Muscle layer of colon (tissue), 2 donors: ENCODE data around the gene LRMDA.

Source experiments
- H3K27ac ChIP-seq: one replicate; pipeline ENCODE4 v1.7.0; 2013; ENCODE audit warnings: low read depth, mild to moderate bottlenecking, low read length, moderate library complexity
- H3K27me3 ChIP-seq, 2 donors: one replicate each; pipeline ENCODE4 v1.7.0; 2013; ENCODE audit warnings: low read length in 2 of 2, mild to moderate bottlenecking in 2 of 2; ENCODE audit not compliant: insufficient read depth in 2 of 2, control insufficient read depth in 1 of 2
- H3K36me3 ChIP-seq: one replicate; pipeline ENCODE4 v1.7.0; 2013; ENCODE audit warnings: mild to moderate bottlenecking, low read length; ENCODE audit not compliant: insufficient read depth
- H3K4me1 ChIP-seq: one replicate; pipeline ENCODE4 v1.7.0; 2013; ENCODE audit warnings: mild to moderate bottlenecking, low read length; ENCODE audit not compliant: insufficient read depth
- H3K4me3 ChIP-seq, 2 donors: one replicate each; pipeline ENCODE4 v1.7.0; 2013; ENCODE audit warnings: low read length in 2 of 2, low read depth in 1 of 2, mild to moderate bottlenecking in 1 of 2, moderate library complexity in 1 of 2
- H3K9ac ChIP-seq: one replicate; pipeline ENCODE4 v1.7.0; 2013; ENCODE audit warnings: low read length
- H3K9me3 ChIP-seq: one replicate; pipeline ENCODE4 v1.7.0; 2013; ENCODE audit warnings: mild to moderate bottlenecking, low read length
- donor health status: abdominal sarcoma.
- donor health status: Adenocarcinoma of cecum.

Gene LRMDA

DNA sequence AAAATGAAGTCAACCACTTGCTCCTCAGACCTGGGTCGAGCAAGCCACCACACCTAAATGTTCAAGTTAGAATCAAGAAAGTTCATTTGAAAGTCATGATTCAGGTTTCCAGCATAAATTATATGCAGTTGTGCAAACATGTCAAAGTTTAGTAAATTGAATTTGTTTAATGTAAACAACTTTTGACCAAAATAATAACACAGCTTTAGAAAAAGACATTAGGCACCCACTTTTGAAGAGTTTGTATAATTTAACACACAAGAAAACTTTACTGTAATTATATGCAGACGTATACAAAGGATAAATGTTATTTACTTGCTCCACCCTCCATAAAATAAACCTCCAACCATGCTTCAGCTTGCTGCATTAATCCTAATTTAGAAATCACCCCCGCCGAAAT is 680.0 kb downstream of the LRMDA start:
- Histone ChIP-seq H3K27ac (no peak overlapping the region), H3K9me3 (no peaks in the 10 kb centered on the region), H3K4me1 (no peaks in the 10 kb centered on the region), H3K27me3 (no peaks in the 10 kb centered on the region), H3K36me3 (no peaks in the 10 kb centered on the region), H3K4me3 (no peak overlapping the region), H3K9ac (no peak overlapping the region)

GRCh38 chr10:76111986-76112825 is 680.8 kb downstream of the LRMDA start:
- Histone ChIP-seq H3K9me3 (no peaks in the 10 kb centered on the region), H3K4me1 (no peaks in the 10 kb centered on the region), H3K36me3 (no peaks in the 10 kb centered on the region), H3K4me3 (no peak overlapping the region), H3K9ac (no peak overlapping the region), H3K27me3 (no peaks in the 10 kb centered on the region), H3K27ac (no peak overlapping the region)

DNA sequence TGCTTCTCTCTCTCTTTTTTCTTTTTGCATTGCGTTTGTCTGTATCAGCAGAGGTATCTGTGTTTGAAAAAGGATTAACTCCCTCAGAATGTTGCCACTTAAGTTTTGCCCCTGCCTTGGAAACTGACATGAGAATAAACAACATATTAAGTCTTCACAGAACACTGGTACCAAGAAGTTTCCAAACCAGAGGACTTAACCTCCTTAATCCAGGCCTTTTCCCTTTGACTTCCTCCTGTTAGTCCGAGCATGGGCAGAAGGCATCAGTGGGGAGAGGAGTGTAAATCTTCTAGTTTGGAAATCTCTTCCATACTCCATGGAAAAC is 681.4 kb downstream of the LRMDA start:
- no peak overlapping the region for H3K9ac ChIP-seq
- no peak overlapping the region for H3K4me3 ChIP-seq
- H3K36me3 ChIP-seq: no peaks in the 10 kb centered on the region
- H3K27ac ChIP-seq: no peak overlapping the region
- H3K9me3 ChIP-seq: no peaks in the 10 kb centered on the region
- H3K4me1 ChIP-seq: no peaks in the 10 kb centered on the region
- no peaks in the 10 kb centered on the region for H3K27me3 ChIP-seq

DNA sequence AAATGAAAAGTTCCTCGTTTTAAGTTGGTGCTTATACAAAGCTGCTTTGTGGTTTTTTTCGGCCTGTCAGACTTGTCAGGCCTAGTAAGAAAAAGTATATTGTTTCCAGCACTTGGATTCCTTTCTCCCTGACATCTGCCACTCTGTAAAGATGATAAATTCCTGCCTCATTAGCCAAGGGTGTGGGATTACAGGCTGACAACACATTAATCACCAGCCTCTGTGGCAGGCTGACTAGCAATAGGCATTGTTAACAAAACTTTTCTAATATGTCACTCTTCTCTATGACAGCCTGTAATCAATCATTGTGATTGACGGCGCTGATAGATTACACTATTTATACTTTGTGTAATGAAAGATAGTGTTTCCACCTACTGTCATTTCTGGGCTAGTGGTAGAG is 682.5 kb downstream of the LRMDA start:
- Histone ChIP-seq H3K27ac (no peak overlapping the region), H3K36me3 (no peaks in the 10 kb centered on the region), H3K9me3 (no peaks in the 10 kb centered on the region), H3K4me3 (no peak overlapping the region), H3K9ac (no peak overlapping the region), H3K4me1 (no peaks in the 10 kb centered on the region), H3K27me3 (no peaks in the 10 kb centered on the region)

DNA sequence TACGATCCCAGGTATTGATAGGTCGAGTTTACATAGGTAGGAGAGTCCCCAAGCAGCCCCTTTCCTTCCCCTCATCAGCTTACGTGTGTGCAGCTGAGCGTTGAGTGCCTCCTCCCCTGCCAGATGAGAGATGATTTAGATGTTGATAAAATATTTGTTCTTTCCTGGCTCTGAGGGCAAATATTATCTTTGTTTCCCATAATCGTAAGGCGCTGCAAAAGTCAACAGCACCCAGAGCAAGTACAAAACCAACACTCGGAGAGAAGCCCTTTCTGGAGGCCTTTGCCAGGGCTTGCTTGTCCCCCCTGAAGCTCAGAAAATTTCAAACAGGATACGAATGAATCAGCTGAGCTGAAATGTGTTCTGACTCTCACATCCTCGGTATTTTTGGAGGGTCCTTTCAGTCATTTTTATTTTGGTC is 683.2 kb downstream of the LRMDA start:
- Histone ChIP-seq H3K4me1 (no peaks in the 10 kb centered on the region), H3K4me3 (no peak overlapping the region), H3K27me3 (no peaks in the 10 kb centered on the region), H3K9ac (no peak overlapping the region), H3K36me3 (no peaks in the 10 kb centered on the region), H3K9me3 (no peaks in the 10 kb centered on the region), H3K27ac (no peak overlapping the region)

GRCh38 chr10:76115131-76115470 is 683.7 kb downstream of the LRMDA start:
- Histone ChIP-seq H3K4me1 (no peaks in the 10 kb centered on the region), H3K9ac (no peak overlapping the region), H3K36me3 (no peaks in the 10 kb centered on the region), H3K4me3 (no peak overlapping the region), H3K9me3 (no peaks in the 10 kb centered on the region), H3K27me3 (no peaks in the 10 kb centered on the region), H3K27ac (no peak overlapping the region)

- H3K4me1 ChIP-seq: no peaks in the 10 kb centered on the region
- no peaks in the 10 kb centered on the region for H3K27me3 ChIP-seq
- H3K27ac ChIP-seq: no peak overlapping the region
- no peaks in the 10 kb centered on the region for H3K36me3 ChIP-seq
- H3K9me3 ChIP-seq: no peaks in the 10 kb centered on the region
- no peak overlapping the region for H3K4me3 ChIP-seq
- H3K9ac ChIP-seq: no peak overlapping the region
Observed at GRCh38 chr10:76115471-76116155, 684.2 kb downstream of the LRMDA start.

DNA sequence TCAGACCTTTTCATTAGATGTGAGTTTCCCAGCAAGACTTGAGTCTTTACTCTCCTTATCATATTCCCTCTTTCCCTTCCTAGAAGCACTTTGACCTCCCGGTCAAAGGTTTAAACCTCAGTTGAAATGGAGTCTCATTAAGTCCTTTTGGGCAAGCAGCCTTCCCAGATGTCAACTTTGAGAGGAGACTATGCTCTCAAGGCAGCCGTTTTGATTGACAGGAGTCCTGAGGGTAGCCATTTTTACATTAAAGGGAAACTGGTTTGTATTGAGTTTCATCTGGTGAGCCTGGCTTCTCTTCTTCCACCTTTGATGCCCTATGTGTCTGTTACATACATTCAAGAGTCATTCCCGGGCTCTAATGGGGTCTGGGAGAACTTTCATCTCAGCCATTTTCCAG is 685.1 kb downstream of the LRMDA start:
- H3K27ac ChIP-seq: no peak overlapping the region
- H3K9ac ChIP-seq: no peak overlapping the region
- no peak overlapping the region for H3K4me3 ChIP-seq
- H3K36me3 ChIP-seq: no peaks in the 10 kb centered on the region
- H3K9me3 ChIP-seq: no peaks in the 10 kb centered on the region
- no peaks in the 10 kb centered on the region for H3K4me1 ChIP-seq
- no peaks in the 10 kb centered on the region for H3K27me3 ChIP-seq

DNA sequence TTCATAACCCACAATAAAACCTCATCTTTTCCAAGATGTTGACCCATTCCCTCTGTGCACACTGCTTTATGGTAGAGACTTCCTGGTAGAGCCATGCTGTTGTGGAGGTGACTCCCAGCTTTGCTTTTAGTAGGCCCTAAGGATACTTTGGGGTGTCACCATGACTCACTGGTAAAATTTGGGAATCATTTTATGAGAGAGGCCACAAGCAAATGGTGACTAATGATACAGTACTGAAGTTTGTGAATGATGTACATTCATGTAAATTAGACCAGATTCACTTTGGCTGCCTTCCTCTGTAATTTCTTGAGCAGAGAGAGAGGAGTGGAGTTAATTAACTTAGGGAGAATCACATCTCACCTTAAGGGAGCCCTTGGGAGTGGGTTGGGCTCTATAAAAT is 686.5 kb downstream of the LRMDA start:
- no peaks in the 10 kb centered on the region for H3K9me3 ChIP-seq
- H3K27ac ChIP-seq: no peak overlapping the region
- no peaks in the 10 kb centered on the region for H3K4me1 ChIP-seq
- no peaks in the 10 kb centered on the region for H3K36me3 ChIP-seq
- H3K27me3 ChIP-seq: no peaks in the 10 kb centered on the region
- H3K9ac ChIP-seq: no peak overlapping the region
- H3K4me3 ChIP-seq: no peak overlapping the region

DNA sequence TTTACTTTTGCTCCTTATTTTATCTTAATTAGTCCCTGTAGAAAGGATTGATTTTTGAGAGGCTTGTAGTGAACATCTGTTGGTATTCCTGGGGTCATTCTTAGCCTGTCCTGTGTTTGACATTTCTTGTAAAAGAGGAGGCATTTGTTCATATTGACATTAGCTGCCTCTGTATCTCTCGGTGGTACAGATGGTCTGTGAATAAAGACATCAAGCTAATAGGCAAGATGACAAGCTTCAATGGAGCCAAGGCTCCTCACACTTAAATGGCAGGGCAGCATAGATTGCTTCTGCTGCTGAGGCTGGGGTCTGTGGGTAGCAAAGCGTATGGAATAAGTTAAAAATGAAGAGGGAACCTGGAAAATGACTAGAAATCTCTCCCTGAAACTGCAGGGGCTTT is 687.6 kb downstream of the LRMDA start:
- no peak overlapping the region for H3K4me3 ChIP-seq
- H3K9ac ChIP-seq: no peak overlapping the region
- H3K9me3 ChIP-seq: no peaks in the 10 kb centered on the region
- no peaks in the 10 kb centered on the region for H3K36me3 ChIP-seq
- no peaks in the 10 kb centered on the region for H3K27me3 ChIP-seq
- no peak overlapping the region for H3K27ac ChIP-seq
- H3K4me1 ChIP-seq: no peaks in the 10 kb centered on the region

DNA sequence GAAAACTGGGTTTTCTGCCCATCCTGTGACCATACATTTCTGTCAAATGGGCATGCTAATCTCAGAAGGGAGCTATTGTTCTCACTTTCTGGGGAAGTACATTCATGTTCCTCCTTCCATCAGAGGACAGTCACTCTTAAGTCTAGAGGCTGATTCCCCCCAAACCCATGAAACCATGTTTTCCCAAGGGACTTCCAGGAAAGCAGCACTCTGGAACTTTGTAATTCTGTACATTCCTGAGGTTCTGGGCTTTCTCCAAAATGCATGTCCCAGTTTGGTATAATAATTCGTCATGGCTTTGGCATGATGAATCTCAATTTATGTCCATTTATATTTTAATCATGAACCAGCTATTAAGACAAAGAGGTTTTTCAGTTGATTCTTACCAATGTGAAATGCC is 688.1 kb downstream of the LRMDA start:
- Histone ChIP-seq H3K27ac (no peak overlapping the region), H3K4me3 (no peak overlapping the region), H3K36me3 (no peaks in the 10 kb centered on the region), H3K27me3 (no peaks in the 10 kb centered on the region), H3K4me1 (no peaks in the 10 kb centered on the region), H3K9ac (no peak overlapping the region), H3K9me3 (no peaks in the 10 kb centered on the region)

DNA sequence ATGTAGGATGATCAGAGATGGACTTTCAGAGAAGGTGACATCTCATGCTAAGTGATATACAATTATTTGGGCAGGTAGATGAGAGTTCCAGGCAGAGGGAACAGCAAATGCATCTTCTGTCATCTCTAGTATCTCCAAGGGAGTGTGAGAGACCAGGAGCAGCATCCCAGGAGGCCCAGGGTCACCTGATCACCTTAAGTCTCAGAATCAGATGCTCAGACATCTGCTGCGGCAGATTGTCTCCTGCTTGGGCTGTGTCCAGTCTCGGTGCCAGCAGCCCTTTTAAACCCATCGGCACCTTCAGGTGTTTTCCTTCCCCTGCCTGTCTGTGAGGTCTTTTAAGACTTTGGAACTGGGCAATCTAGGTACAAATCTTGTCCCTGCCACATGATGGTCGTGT is 690.6 kb downstream of the LRMDA start:
- no peaks in the 10 kb centered on the region for H3K36me3 ChIP-seq
- no peak overlapping the region for H3K4me3 ChIP-seq
- no peaks in the 10 kb centered on the region for H3K4me1 ChIP-seq
- no peak overlapping the region for H3K27ac ChIP-seq
- H3K27me3 ChIP-seq: no peaks in the 10 kb centered on the region
- no peaks in the 10 kb centered on the region for H3K9me3 ChIP-seq
- no peak overlapping the region for H3K9ac ChIP-seq
